GM12801 (cell line): ENCODE results near the gene GHRHR.

Experiments
- TF ChIP-seq, protein P1 (sequence below): IDR thresholded peaks from one replicate; pipeline ENCODE4 v1.5.1; 2011; ENCODE audit warnings: control low read depth; ENCODE audit not compliant: insufficient read length; ENCODE audit errors: extremely low read depth

The GHRHR gene

GRCh38 chr7:30987178-30987577 lies 23.4 kb downstream of the GHRHR start:
- TF ChIP-seq, protein P1, sequence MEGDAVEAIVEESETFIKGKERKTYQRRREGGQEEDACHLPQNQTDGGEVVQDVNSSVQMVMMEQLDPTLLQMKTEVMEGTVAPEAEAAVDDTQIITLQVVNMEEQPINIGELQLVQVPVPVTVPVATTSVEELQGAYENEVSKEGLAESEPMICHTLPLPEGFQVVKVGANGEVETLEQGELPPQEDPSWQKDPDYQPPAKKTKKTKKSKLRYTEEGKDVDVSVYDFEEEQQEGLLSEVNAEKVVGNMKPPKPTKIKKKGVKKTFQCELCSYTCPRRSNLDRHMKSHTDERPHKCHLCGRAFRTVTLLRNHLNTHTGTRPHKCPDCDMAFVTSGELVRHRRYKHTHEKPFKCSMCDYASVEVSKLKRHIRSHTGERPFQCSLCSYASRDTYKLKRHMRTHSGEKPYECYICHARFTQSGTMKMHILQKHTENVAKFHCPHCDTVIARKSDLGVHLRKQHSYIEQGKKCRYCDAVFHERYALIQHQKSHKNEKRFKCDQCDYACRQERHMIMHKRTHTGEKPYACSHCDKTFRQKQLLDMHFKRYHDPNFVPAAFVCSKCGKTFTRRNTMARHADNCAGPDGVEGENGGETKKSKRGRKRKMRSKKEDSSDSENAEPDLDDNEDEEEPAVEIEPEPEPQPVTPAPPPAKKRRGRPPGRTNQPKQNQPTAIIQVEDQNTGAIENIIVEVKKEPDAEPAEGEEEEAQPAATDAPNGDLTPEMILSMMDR: no peak

GRCh38 chr7:30987936-30988335 lies 24.2 kb downstream of the GHRHR start:
- TF ChIP-seq, protein P1: no peak

DNA sequence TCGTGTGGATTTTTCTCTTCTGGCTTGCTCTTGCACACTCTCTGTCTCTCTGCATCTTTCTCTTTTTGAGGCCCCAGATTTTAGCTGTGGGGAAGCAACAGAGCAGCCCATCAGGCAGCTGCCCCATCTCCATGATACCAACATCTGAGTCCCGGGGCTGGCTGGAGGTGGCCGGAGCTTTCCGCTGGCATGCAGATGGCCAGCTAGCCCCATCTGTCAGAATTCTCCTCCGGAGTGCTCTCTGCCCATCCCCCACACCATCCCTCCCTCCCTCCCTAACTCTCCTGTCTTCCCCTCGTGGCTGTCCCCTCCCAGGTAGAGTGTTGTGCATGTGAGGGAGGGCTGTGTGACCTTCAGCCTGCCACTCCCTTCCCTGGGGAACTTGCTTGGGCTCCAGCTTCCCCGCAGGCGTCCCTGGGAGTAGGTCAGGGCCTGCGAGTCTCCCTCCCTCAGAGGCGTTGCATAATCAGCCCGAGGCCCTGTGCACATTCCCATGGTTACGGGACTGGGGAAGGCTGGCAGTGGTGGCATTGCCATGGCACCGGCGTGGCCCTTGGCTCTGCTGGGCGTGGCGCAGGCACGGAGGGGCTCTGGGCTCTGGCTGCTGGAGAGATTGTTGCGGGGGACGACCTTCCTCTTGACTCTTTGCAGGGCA lies 24.7 kb downstream of the GHRHR start:
- TF ChIP-seq, protein P1: no peak

- TF ChIP-seq, protein P1: no peak
Observed at GRCh38 chr7:30989008-30989823, 25.5 kb downstream of the GHRHR start.

GRCh38 chr7:30989824-30990672 lies 26.3 kb downstream of the GHRHR start:
- TF ChIP-seq, protein P1: no peak

- TF ChIP-seq, protein P1: no peak
Observed at GRCh38 chr7:30990673-30991170, 27.0 kb downstream of the GHRHR start.

DNA sequence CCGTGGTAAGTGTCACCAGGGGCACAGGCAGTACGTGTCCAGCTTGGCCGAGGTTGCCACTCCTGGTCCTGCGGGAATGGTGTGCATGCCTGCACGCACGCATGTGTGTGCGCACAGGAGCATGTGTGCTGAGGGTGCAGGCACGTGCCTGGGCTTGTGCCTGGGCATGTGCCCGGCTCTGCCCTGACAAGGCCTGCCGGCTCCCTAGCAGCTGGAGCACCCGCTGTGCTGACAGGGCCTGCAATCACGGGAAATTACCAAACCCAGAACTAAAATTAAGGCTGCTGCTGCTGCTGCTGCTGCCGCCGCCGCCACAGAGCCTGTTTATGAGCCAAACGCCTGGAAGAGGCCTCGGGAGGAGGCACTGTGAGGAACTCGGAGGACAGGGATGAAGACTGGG lies 28.7 kb downstream of the GHRHR start:
- TF ChIP-seq, protein P1: no peak
